22Rv1 (cell line): ENCODE measurements around the gene ACAD9.
A peak's percentile ranks its signal among the peaks of the same experiment; 100 is the strongest.

Experiments used
- H3K27ac ChIP-seq: fragments of 450-650 bp; 2 replicates; pipeline ENCODE4 v1.5.1; 2017
- ZFX ChIP-seq: fragments of 450-650 bp; IDR thresholded peaks from 2 replicates; pipeline ENCODE4 v1.6.1; 2017; ENCODE audit warnings: antibody characterized with exemption, borderline replicate concordance
- TF ChIP-seq, protein P1 (sequence below): fragments of 450-650 bp; IDR thresholded peaks from 2 replicates; pipeline ENCODE4 v1.5.1; 2017; ENCODE audit warnings: mild to moderate bottlenecking

ACAD9 gene

DNA sequence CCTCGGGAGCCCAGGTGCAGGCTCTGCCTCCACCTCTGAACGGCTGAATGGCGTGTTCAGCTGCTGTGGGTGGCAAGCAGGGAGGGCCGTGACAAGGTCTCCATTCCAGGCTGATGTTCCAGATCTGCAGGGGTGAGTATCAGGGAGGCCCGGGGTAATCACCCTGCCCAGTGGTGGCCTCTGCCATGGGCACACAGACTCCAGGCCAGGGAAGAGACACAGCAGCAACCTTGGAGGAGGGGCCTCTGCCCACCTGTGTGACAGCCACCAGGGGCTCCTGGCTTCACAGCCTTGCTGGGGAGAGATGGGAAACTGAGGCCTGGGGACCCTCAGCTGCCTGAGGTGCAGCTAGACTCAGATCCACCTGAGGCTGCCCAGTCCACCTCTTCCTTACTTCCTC is 25.6 kb upstream of the ACAD9 start:
- no peak overlapping the region for H3K27ac ChIP-seq
- TF ChIP-seq, protein P1, sequence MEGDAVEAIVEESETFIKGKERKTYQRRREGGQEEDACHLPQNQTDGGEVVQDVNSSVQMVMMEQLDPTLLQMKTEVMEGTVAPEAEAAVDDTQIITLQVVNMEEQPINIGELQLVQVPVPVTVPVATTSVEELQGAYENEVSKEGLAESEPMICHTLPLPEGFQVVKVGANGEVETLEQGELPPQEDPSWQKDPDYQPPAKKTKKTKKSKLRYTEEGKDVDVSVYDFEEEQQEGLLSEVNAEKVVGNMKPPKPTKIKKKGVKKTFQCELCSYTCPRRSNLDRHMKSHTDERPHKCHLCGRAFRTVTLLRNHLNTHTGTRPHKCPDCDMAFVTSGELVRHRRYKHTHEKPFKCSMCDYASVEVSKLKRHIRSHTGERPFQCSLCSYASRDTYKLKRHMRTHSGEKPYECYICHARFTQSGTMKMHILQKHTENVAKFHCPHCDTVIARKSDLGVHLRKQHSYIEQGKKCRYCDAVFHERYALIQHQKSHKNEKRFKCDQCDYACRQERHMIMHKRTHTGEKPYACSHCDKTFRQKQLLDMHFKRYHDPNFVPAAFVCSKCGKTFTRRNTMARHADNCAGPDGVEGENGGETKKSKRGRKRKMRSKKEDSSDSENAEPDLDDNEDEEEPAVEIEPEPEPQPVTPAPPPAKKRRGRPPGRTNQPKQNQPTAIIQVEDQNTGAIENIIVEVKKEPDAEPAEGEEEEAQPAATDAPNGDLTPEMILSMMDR = no peak
- no peak for TF ChIP-seq ZFX

DNA sequence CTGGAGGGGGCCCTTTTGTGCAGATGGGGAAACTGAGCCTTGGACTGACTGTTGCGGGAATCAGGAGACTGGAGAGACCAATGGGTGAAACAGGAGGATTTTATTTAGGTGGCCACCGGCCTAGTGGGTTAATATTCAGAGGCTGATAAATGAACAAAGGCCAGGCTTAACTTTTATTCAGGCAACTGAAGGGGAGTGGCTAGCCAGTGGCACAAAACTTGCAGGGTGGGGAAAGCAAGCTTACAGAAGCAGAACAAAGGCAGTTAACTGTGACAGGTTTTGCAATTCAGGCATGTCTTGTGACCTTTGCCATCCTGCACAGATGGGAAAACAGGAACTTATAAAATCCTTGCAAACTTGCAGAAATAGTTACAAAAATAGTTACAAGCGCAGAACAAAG is 24.9 kb upstream of the ACAD9 start:
- no peak overlapping the region for H3K27ac ChIP-seq
- TF ChIP-seq, protein P1 = no peak
- no peak for TF ChIP-seq ZFX

DNA sequence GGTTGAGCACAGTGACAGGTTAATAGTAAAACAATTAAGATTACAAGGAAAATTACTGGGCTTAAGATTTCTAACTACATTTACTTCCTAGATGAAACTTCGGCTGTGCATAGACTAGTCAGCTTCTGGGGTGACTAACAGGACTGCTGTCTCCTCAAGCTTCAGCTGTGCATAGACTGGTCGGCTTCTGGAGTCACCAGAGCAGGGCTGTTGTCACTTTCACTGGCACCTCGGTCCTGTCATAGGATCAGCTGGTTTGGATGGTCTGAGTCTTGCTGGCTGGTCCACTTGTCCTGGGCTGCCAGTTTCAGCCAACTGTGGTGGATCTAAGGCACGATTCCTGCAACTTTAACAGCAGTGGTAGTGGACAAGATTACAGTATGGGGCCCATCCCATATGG is 23.9 kb upstream of the ACAD9 start:
- TF ChIP-seq ZFX = no peak
- TF ChIP-seq, protein P1 = no peak
- H3K27ac ChIP-seq = no peak overlapping the region

DNA sequence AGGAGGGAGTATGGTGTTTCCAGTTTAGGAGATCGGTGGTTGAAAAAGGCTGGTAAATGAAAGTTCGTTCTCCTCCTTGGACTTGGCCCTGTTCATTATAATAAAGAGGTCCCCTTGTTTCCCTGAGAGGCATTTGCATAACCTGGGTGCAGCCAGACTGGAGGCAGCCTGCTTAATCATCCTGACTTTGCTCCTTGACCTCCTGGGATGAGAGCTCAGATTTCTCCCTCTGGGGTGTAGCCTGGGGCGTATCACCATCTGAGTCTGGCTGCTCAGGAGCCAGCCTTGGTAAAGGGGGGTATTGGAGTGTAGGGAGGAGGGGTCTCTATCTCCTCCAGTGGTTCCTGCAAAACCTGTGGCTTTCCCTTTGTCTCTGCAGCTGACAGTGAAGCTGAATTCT is 21.3 kb upstream of the ACAD9 start:
- no peak for TF ChIP-seq ZFX
- TF ChIP-seq, protein P1 = no peak

DNA sequence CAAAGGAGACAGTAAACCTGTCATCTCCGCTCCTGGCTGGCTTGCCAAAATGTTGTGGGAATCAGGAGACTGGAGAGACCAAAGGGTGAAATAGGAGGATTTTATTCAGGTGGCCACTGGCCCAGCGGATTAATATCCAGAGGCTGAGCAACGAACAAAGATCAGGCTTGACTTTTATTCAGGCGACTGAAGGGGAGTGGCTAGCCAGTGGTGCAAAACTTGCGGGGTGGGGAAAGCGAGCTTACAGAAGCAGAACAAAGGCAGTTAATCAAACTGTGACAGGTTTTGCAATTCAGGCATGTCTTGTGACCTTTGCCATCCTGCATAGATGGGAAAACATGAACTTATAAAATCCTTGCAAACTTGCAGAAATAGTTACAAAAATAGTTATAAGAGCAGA is 19.8 kb upstream of the ACAD9 start:
- TF ChIP-seq ZFX = no peak
- TF ChIP-seq, protein P1 = no peak
- no peak overlapping the region for H3K27ac ChIP-seq

More for the DNA sequence above, 21.3 kb upstream of the ACAD9 start:
- H3K27ac ChIP-seq = no peak overlapping the region

DNA sequence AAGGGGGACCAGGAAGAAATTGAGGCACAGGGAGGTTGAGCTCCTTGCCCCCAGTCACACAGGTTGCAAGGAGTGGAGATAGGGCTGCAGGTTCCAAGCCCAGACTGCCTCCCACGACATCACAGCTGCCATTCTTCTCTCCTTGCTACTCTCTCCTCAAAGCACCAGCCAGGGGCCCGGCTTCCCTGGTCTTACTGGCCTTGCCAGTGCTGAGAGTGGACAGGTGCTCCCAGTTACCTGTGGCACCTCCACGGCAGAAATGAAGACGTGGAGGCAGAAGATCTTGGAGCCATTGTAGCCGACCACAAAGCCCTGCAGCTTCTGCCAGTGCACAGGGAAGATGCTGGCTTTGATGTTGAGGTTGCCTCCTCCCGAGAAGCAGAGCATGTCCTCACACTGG is 17.9 kb upstream of the ACAD9 start:
- H3K27ac ChIP-seq = no peak overlapping the region
- TF ChIP-seq, protein P1 = no peak
- no peak for TF ChIP-seq ZFX

DNA sequence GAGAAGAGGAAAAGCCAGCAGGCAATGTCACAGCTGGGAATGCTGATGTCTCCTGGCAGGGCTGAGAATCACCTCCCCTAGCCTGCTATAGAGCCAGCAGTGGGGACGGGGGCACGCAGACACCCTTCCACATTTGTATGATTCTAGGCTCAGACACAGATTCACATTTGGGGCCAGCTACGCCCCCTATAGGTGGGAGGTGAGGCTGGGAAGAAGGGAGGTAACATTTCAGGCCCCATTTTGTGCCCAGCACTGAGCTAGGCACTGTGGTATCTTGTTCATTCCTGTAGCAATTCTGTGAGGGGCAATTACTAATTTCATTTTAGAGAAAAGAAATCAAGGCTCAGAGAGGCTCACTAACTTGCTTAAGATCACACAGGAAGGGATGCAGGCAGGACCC is 15.9 kb upstream of the ACAD9 start:
- H3K27ac ChIP-seq = no peak overlapping the region
- TF ChIP-seq, protein P1 = peak; percentile 54
- TF ChIP-seq ZFX = no peak
